Neural cell (in vitro differentiated cells): ENCODE data around the gene RAP1GAP2. TPM values are rescaled to one million over a fixed set of nuclear protein-coding genes. Genes with fewer than 3 reads are reported as not detected.

Experiments
- H2AFZ ChIP-seq: fragments of 200-600, 300-800 bp; sonication (generic), shearing (Covaris generic); 2 replicates; pipeline ENCODE4 v1.6.0; 2014; ENCODE audit warnings: low read depth, mild to moderate bottlenecking, antibody characterized with exemption, low read length, moderate library complexity
- H3F3A ChIP-seq: fragments of 200-600 bp; shearing (Covaris generic); 2 replicates; pipeline ENCODE4 v1.6.1; 2016; ENCODE audit warnings: mild to moderate bottlenecking, moderate library complexity, mixed read lengths, antibody characterized with exemption, low read length; ENCODE audit not compliant: insufficient read depth, poor library complexity, severe bottlenecking
- H3K27ac ChIP-seq: fragments of 200-600, 300-800 bp; sonication (generic), shearing (Covaris generic); 2 replicates; pipeline ENCODE4 v1.5.1; 2014; ENCODE audit warnings: mild to moderate bottlenecking, low read length, moderate library complexity
- H3K27me3 ChIP-seq: fragments of 300-800, 200-600 bp; sonication (generic), shearing (Covaris generic); 2 replicates; pipeline ENCODE4 v1.6.0; 2014; ENCODE audit warnings: mild to moderate bottlenecking, low read depth, low read length, moderate library complexity; ENCODE audit not compliant: insufficient read depth
- H3K36me3 ChIP-seq: fragments of 300-800, 200-600 bp; sonication (generic), shearing (Covaris generic); 2 replicates; pipeline ENCODE4 v1.5.1; 2014; ENCODE audit warnings: mild to moderate bottlenecking, antibody characterized with exemption, low read length, moderate library complexity; ENCODE audit not compliant: insufficient read depth
- H3K4me2 ChIP-seq: fragments of 300-800, 200-600 bp; sonication (generic), shearing (Covaris generic); 2 replicates; pipeline ENCODE4 v1.6.0; 2014; ENCODE audit warnings: mild to moderate bottlenecking, low read length
- H3K4me3 ChIP-seq: fragments of 300-800, 200-600 bp; sonication (generic), shearing (Covaris generic); 2 replicates; pipeline ENCODE4 v1.5.1; 2014; ENCODE audit warnings: mild to moderate bottlenecking, low read length, moderate library complexity
- H3K79me2 ChIP-seq: fragments of 200-600 bp; shearing (Covaris generic); replicated peaks from 2 replicates; pipeline ENCODE4 v1.6.0; 2014; ENCODE audit warnings: mild to moderate bottlenecking, low read length, moderate library complexity; ENCODE audit not compliant: insufficient read depth
- H3K9ac ChIP-seq: fragments of 300-800, 200-600 bp; sonication (generic), shearing (Covaris generic); 2 replicates; pipeline ENCODE4 v1.6.1; 2016; ENCODE audit warnings: mild to moderate bottlenecking, low read length, mixed read lengths
- H3K9me2 ChIP-seq: fragments of 200-600 bp; shearing (Covaris generic); 2 replicates; pipeline ENCODE4 v1.6.1; 2016; ENCODE audit warnings: mild to moderate bottlenecking, low read length, mixed read lengths; ENCODE audit not compliant: insufficient read depth
- H3K9me3 ChIP-seq: fragments of 200-600, 300-800 bp; sonication (generic), shearing (Covaris generic); 2 replicates; pipeline ENCODE4 v1.6.1; 2016; ENCODE audit warnings: mild to moderate bottlenecking, mixed run types, low read length, moderate library complexity, mixed read lengths
- H4K20me1 ChIP-seq: fragments of 200-600 bp; shearing (Covaris generic); 2 replicates; pipeline ENCODE4 v1.6.1; 2016; ENCODE audit warnings: mild to moderate bottlenecking, mixed run types; ENCODE audit not compliant: insufficient read depth
- EP300 ChIP-seq: fragments of 450-650 bp; conservative IDR thresholded peaks from 2 replicates; pipeline ENCODE4 v1.6.1; 2014; ENCODE audit warnings: antibody characterized with exemption, mild to moderate bottlenecking, moderate library complexity; ENCODE audit not compliant: poor library complexity, severe bottlenecking
- EZH2 ChIP-seq: fragments of 200-600, 300-800 bp; shearing (Covaris generic), sonication (generic); IDR thresholded peaks from 2 replicates; pipeline ENCODE4 v1.6.1; 2014; ENCODE audit warnings: antibody characterized with exemption, low read length, borderline replicate concordance, mild to moderate bottlenecking; ENCODE audit not compliant: insufficient read depth, poor library complexity, severe bottlenecking
- MXI1 ChIP-seq: fragments of 450-650 bp; conservative IDR thresholded peaks from 2 replicates; pipeline ENCODE4 v1.6.1; 2014; ENCODE audit warnings: antibody characterized with exemption, mild to moderate bottlenecking; ENCODE audit not compliant: poor library complexity, severe bottlenecking
- POLR2AphosphoS5 ChIP-seq: IDR thresholded peaks from 2 replicates; pipeline ENCODE4 v1.6.1; 2012
- RAD21 ChIP-seq: fragments of 450-650 bp; conservative IDR thresholded peaks from 2 replicates; pipeline ENCODE4 v1.6.1; 2014; ENCODE audit warnings: antibody characterized with exemption, mild to moderate bottlenecking, moderate library complexity
- SMC3 ChIP-seq: fragments of 450-650 bp; conservative IDR thresholded peaks from 2 replicates; pipeline ENCODE4 v1.6.1; 2014; ENCODE audit warnings: antibody characterized with exemption, mild to moderate bottlenecking, moderate library complexity; ENCODE audit not compliant: poor library complexity
- TAF1 ChIP-seq: IDR thresholded peaks from 2 replicates; pipeline ENCODE4 v1.6.1; 2012; ENCODE audit warnings: low read depth
- polyA plus RNA-seq: library from polyadenylated mRNA; depleted of rRNA; stranded (reverse); fragments of >200 nt; gene quantifications from 2 replicates; pipeline ENCODE4 v1.2.3, GENCODE V29; 2014
- TF ChIP-seq, protein P1 (sequence below): IDR thresholded peaks from 2 replicates; pipeline ENCODE4 v1.6.1; 2012; ENCODE audit warnings: borderline replicate concordance
- TF ChIP-seq, protein P2 (sequence below): fragments of 450-650 bp; IDR thresholded peaks from 2 replicates; pipeline ENCODE4 v1.5.1; 2014; ENCODE audit warnings: antibody characterized with exemption, mild to moderate bottlenecking, moderate library complexity; ENCODE audit not compliant: poor library complexity, severe bottlenecking

RAP1GAP2 gene
- polyA plus RNA-seq, 1 donor from 2014 or later = 14.8 TPM

DNA sequence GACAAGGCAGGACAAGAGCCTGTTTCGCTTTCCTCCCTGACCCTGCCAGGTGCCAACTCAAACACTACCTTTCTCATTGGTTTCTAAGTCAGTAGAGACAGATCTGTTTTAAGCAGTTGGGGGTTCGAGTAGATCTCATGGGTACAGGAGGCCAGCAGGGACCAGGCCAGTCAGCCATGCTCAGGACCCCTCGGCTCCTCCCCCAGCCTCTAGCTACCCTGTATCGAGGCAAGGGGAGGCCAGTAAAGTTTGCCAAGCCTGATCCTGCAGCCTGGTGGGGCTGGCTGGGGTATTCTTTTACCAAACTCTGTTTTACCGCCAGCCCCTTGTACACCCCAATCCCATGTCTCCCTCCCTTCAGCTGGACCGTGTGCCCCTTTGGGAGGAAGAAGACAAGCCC, 240.6 kb downstream of the RAP1GAP2 start:
- Histone ChIP-seq H3K4me2 (no peak overlapping the region), H3K9me3 (no peaks in the 10 kb centered on the region), H3K4me3 (no peak overlapping the region), H4K20me1 (no peaks in the 10 kb centered on the region), H3F3A (no peaks in the 10 kb centered on the region), H3K36me3 (no peaks in the 10 kb centered on the region), H3K27me3 (no peaks in the 10 kb centered on the region), H3K27ac (no peak overlapping the region), H2AFZ (no peak overlapping the region), H3K9me2 (no peaks in the 10 kb centered on the region), H3K79me2 (no peaks in the 10 kb centered on the region), H3K9ac (no peak overlapping the region)
- no peak for TF ChIP-seq EP300
- TF ChIP-seq, protein P1, sequence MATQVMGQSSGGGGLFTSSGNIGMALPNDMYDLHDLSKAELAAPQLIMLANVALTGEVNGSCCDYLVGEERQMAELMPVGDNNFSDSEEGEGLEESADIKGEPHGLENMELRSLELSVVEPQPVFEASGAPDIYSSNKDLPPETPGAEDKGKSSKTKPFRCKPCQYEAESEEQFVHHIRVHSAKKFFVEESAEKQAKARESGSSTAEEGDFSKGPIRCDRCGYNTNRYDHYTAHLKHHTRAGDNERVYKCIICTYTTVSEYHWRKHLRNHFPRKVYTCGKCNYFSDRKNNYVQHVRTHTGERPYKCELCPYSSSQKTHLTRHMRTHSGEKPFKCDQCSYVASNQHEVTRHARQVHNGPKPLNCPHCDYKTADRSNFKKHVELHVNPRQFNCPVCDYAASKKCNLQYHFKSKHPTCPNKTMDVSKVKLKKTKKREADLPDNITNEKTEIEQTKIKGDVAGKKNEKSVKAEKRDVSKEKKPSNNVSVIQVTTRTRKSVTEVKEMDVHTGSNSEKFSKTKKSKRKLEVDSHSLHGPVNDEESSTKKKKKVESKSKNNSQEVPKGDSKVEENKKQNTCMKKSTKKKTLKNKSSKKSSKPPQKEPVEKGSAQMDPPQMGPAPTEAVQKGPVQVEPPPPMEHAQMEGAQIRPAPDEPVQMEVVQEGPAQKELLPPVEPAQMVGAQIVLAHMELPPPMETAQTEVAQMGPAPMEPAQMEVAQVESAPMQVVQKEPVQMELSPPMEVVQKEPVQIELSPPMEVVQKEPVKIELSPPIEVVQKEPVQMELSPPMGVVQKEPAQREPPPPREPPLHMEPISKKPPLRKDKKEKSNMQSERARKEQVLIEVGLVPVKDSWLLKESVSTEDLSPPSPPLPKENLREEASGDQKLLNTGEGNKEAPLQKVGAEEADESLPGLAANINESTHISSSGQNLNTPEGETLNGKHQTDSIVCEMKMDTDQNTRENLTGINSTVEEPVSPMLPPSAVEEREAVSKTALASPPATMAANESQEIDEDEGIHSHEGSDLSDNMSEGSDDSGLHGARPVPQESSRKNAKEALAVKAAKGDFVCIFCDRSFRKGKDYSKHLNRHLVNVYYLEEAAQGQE = no peak
- TF ChIP-seq TAF1 = no peak
- no peak for TF ChIP-seq POLR2AphosphoS5
- TF ChIP-seq MXI1 = no peak
- no peak for TF ChIP-seq EZH2
- TF ChIP-seq, protein P2, sequence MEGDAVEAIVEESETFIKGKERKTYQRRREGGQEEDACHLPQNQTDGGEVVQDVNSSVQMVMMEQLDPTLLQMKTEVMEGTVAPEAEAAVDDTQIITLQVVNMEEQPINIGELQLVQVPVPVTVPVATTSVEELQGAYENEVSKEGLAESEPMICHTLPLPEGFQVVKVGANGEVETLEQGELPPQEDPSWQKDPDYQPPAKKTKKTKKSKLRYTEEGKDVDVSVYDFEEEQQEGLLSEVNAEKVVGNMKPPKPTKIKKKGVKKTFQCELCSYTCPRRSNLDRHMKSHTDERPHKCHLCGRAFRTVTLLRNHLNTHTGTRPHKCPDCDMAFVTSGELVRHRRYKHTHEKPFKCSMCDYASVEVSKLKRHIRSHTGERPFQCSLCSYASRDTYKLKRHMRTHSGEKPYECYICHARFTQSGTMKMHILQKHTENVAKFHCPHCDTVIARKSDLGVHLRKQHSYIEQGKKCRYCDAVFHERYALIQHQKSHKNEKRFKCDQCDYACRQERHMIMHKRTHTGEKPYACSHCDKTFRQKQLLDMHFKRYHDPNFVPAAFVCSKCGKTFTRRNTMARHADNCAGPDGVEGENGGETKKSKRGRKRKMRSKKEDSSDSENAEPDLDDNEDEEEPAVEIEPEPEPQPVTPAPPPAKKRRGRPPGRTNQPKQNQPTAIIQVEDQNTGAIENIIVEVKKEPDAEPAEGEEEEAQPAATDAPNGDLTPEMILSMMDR = no peak
- TF ChIP-seq SMC3 = no peak

DNA sequence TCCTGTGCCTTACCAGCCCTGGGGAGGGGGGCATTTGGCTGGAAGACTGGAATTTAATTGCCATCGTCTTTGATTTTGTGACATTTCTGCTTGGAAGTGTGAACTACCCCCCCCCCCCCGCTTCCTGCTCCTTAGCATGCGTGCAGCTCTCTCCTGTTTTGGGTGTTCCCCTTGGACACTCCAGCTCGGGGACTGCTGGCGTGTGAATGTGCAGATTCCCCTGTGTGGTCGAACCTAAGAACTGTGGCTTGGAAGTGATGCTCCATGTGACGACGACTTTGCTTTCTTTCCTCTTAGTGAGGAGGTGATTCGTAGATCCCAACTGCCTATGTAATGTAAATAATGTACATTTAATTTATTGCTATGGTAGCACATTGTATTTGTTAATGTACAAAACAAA, 241.0 kb downstream of the RAP1GAP2 start:
- no peak overlapping the region for H3K4me3 ChIP-seq
- no peak overlapping the region for H3K9ac ChIP-seq
- no peak overlapping the region for H3K4me2 ChIP-seq
- no peaks in the 10 kb centered on the region for H3K79me2 ChIP-seq
- no peaks in the 10 kb centered on the region for H3K27me3 ChIP-seq
- H3K36me3 ChIP-seq = no peaks in the 10 kb centered on the region
- H3K27ac ChIP-seq = no peak overlapping the region
- no peaks in the 10 kb centered on the region for H3F3A ChIP-seq
- H3K9me2 ChIP-seq = no peaks in the 10 kb centered on the region
- no peaks in the 10 kb centered on the region for H3K9me3 ChIP-seq
- no peak for TF ChIP-seq SMC3
- no peak for TF ChIP-seq MXI1
- no peak for TF ChIP-seq RAD21
- TF ChIP-seq EZH2 = no peak
- no peak for TF ChIP-seq POLR2AphosphoS5
- TF ChIP-seq, protein P1 = no peak
- no peak for TF ChIP-seq EP300
- TF ChIP-seq TAF1 = no peak
- TF ChIP-seq, protein P2 = no peak
- no peak overlapping the region for H2AFZ ChIP-seq
- H4K20me1 ChIP-seq = no peaks in the 10 kb centered on the region
